Inferior parietal cortex (tissue), 1 donor: Measurements from ENCODE around the gene MSTN.
A peak's percentile ranks its signal among the peaks of the same experiment; 100 is the strongest.
"Not testable (repeated sequence)": the region's sequence is repeated elsewhere in the genome, so short reads cannot be mapped to it uniquely, and the experiment has no call there.

Experiments
- DNase-seq: peaks from one replicate; pipeline ENCODE4 v3.0.0-alpha.2; 2016; ENCODE audit errors: extremely low spot score

The MSTN gene

GRCh38 chr2:190063624-190064023 is 1.1 kb upstream of the MSTN start:
- DNase-seq, result no peak

DNA sequence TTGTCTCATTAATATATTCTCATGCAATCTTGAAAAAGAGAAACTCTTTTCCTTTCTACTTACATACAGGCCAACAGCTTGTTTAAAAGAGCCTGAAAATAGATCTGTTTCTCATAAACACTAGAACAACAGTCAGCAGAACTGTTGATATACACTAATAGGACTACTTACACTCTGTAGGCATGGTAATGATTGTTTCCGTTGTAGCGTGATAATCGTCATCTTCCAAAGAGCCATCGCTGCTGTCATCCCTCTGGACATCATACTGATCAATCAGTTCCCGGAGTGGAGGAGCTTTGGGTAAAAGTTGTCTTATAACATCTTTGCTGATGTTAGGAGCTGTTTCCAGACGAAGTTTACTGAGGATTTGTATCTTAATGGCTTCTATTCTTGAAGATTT is 476 bp downstream of the MSTN start:
- DNase-seq, result no peak

- no peak for DNase-seq
Measured at GRCh38 chr2:190060626-190061025, 1.9 kb downstream of the MSTN start.

- DNase-seq, result no peak
Measured at GRCh38 chr2:190060019-190060418, 2.5 kb downstream of the MSTN start.

- no peak for DNase-seq
Measured at GRCh38 chr2:190053426-190053825, 9.1 kb downstream of the MSTN start.

- no peak for DNase-seq
Measured at GRCh38 chr2:190052307-190052706, 10.2 kb downstream of the MSTN start.

DNA sequence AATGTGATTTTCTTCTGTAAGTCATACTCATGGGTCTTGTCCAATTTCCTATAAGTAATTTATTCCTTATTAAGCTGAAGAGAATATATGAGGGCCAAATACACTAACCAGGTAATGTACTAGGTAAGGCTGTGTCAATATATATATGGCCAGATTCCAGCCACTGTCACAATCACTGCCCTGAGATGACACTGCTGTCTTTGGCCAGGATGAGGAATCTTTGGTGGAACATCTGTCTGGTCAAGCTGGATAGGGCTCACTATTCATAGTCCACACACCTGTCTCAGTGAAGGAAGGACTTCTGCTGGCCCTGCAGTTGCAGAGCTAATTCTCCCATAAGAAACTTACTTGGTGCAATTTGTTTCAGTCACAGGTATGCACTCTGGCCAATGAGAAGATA is 11.3 kb downstream of the MSTN start:
- DNase-seq, result no peak

DNA sequence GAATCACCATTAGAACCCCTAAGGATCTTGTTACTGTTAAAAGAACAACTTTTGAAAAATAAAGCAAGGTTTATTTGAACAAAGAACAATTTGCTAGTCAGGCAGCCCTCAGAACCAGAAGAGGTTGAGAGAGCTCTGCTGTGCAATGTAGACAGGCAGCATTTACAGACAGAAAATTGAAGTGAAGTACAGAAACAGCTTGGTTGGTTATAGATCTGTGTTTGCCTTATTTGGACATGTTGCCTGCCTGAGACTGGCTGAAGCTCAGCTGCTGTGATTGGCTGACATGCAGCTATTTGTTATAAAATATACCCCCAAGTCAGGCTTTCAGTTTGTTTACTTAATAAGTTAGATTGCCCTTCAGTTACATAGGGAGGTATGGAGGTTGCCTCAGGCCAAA is 12.5 kb downstream of the MSTN start:
- no peak for DNase-seq

DNA sequence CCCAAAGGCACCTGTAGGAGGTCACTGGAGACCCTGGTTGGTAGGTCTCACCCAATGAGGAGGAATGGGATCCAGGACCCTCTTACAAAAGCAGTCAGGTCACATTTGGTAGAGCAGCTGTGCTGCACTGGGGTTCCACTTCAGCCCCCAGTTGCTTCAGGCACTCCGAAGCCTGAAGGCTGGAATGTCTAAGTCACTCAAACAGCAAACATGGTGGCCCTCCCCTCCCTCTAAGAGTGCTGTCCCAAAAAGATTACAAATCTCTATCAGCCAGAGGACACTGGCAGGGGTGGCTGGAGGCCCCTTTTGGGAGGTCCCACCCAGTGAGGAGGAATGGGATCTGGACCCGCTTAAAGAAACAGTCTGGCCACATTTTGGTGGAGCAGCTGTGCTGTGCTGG is 17.7 kb downstream of the MSTN start:
- DNase-seq, result no peak

- DNase-seq, result no peak
Measured at GRCh38 chr2:190043441-190043840, 19.1 kb downstream of the MSTN start.

DNA sequence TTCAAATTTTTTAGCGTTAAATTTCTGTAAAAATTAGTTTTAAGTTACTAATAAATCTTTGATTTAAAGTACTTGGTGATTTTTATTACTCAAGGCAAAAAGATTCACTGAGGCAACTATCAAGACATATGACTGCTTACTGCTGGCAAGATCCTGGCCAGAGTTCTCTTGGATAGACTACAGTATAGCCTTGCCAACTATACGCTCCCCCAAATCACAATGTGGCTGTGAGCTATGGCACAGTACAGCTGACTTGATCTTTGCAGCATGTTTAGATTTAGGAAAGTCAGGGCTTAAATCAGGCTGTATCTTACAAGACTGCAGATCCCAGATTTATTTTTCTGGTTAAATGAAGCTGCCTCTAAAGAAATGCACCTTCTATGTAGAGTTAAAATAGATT is 26.5 kb downstream of the MSTN start:
- no peak for DNase-seq

DNA sequence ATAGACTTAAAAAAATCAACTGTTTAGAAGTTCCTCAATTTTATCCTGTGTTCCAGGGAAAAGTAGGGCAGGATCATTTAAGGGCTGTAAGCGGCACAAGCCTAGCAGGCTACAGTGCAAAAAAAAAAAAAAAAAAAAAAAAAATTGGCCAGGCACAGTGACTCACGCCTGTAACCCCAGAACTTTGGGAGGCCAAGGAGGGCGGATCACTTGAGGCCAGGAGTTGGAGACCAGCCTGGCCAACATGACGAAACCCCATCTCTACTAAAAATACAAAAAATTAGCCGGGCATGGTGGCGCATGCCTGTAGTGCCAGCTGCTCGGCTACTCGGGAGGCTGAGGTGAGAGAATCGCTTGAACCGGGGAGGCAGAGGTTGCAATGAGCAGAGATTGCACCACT is 28.1 kb downstream of the MSTN start:
- DNase-seq, result not testable (repeated sequence)

GRCh38 chr2:190031969-190032618 is 30.4 kb downstream of the MSTN start:
- no peak for DNase-seq

- DNase-seq, result peak; percentile 47
Measured at GRCh38 chr2:190023860-190024259, 38.7 kb downstream of the MSTN start.

GRCh38 chr2:190020720-190021119 is 41.8 kb downstream of the MSTN start:
- DNase-seq, result no peak

DNA sequence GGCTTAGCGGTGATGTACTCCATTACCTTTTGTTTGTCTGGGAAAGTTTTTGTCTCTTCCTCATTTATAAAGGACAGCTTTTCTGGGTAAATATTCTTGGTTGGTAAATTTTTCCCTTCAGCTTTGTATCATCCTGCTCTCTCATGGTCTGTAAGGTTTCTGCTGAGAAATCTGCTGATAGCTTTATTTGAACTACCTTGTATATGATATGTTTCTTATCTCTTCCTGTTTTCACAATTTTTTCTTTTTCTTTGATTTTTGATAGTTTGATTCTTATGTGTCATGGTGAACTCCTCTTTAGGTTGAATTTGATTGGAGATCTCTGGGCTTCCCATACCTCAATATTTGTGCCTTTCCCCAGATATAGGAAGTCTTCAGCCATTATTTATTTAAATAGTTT is 44.7 kb downstream of the MSTN start:
- no peak for DNase-seq

DNA sequence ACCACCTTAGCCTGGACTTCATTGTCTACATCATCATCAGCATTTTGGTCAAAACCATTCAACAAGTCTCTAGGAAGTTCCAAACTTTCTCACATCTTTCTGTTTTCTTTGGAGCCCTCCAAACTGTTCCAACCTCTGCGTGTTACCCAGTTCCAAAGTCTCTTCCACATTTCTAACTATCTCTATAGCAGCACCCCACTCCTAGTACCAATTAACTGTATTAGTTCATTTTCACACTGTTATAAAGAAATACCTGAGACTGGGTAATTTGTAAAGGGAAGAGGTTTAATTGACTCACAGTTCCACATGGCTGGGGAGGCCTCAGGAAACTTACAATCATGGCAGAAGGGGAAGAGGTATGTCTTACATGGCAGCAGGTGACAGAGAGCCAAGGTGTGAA is 46.6 kb downstream of the MSTN start:
- DNase-seq, result not testable (repeated sequence)
